GM21723 (cell line): ENCODE data around the gene MAFB.
A peak's percentile ranks its signal among the peaks of the same experiment; 100 is the strongest.
"Not testable (repeated sequence)": the region's sequence is repeated elsewhere in the genome, so short reads cannot be mapped to it uniquely, and the experiment has no call there.

ENCODE experiments used
- ATAC-seq: cut with Tn5 transposase; IDR thresholded peaks from one replicate; pipeline ENCODE4 v1.9.1; 2021; ENCODE audit warnings: mild to moderate bottlenecking, moderate library complexity; ENCODE audit not compliant: unreplicated experiment

The MAFB gene

DNA sequence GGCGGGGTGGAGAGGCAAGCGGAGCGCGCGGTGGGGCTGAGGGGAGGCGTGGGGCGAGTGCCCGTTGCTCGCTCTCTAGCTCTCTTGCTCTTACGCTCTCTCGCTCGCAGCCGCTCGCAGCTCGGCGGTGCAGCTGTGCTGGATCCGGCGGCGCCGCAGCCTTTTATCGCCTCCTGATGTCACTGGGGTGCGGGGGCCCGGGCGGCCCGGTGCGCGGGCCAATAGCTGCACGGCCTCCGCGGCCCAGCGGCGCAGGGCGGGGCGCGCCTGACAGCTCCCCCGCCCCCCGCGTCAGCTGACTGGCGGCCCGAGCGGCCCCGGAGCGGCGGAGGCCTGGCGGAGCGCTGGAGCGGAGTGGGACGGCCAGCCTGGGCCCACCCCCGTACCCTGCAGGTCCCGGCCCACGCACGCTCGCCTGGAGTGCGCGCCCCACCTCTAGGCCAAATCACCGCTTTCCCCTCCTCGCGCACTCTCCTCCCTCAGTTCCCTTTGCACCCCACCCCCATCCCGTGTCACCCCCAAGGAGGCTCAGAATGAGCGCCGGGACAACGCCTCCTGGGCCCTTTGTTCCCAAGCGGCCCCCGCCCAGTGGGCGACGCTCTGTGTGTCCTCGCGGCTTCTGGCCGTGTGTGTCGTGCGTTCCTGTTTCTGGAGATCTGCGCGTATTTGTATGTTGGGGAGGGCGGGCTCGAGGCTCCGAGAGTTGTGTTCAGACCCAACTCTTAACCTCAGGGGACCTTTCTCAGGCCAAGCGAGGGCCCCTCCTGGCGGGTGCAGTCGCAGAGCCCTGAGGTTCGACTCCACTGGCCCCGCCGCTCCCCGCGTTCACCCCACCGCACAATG is at the start of gene MAFB:
MAFB (minus strand) TSS at position 137 of the 843 bp plus-strand sequence. CDS start 386 bp downstream, outside the sequence.
- peak; percentile 61 for ATAC-seq

- ATAC-seq, result not testable (repeated sequence)
Measured at GRCh38 chr20:40736468-40736867, 47.4 kb upstream of the MAFB start.

- no peak for ATAC-seq
Measured at GRCh38 chr20:40728996-40729395, 40.0 kb upstream of the MAFB start.

DNA sequence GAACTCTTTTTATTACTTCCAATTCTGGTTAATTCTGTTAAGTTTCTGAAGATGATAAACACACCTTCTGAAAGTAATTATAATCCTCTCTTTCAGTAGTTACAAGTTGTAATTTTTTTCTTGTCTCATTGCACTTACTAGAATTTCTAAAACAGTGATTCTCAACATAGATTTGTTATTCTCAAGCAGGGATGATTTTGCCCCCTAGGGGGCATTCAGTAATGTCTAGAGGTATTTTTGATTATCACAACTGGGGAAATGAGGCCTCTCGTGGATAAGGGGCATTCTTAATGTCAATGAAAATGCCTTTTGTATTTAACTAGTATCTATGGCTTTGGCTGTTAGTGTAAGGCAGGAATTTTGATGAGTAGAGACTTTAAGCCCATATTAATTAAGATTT is 39.4 kb upstream of the MAFB start:
- no peak for ATAC-seq

- ATAC-seq, result no peak
Measured at GRCh38 chr20:40727960-40728359, 38.9 kb upstream of the MAFB start.

DNA sequence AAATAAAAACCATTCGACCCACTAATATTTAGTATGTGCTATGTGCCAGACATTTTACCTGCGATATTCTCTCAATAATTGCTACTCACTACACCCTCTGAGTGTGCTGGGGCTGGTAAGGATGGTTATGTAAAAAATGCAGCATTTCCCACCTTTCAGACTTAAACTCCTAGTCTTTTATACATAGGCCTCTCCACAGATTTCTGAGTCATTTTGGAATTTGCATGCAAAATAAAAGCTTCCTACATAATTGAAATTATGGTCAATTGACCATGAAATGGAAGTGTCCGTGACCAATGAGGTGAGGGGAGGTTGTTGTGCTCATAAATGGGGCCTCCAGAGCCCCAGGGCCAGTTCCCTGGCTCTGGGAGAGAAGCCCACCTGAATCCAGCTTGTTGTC is 37.7 kb upstream of the MAFB start:
- no peak for ATAC-seq

DNA sequence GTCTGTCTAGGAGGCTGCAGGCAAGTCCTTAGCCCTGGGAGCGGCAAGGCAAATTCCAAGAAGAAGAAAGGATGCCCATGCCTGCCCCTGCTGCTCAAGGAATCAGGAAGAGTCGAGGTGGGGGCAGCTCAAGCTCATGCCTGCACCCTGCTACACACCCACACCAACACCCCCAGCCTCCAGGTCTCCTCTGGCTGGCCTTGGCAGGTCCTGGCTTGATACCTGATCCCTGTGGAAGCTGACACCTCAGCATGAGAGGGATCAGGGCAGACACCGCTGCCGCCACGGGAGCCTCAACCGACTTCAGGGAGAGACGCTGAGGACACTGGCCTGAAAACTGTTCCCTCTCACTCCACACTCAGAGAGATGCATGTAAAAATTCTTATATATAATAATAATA is 35.5 kb upstream of the MAFB start:
- no peak for ATAC-seq

- no peak for ATAC-seq
Measured at GRCh38 chr20:40720826-40721225, 31.8 kb upstream of the MAFB start.

DNA sequence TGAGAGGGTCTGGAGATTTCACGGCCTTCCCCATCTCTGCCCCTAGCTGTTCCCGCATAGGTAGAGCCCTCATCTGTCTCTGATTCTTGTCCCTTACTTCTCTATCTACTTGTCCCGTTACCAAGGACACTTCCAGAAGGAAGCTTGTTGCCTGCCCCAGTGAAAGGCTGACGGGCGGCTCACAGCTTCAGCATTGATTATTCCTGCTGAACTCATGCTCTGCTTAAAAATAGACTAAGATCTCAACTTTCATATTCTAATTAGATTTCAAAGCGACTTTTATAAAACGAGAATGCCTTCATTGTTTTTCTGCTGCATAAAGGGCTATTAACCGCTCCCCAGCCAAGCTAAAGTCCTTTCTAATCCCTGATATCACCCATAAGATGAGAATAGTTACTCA is 31.1 kb upstream of the MAFB start:
- no peak for ATAC-seq

DNA sequence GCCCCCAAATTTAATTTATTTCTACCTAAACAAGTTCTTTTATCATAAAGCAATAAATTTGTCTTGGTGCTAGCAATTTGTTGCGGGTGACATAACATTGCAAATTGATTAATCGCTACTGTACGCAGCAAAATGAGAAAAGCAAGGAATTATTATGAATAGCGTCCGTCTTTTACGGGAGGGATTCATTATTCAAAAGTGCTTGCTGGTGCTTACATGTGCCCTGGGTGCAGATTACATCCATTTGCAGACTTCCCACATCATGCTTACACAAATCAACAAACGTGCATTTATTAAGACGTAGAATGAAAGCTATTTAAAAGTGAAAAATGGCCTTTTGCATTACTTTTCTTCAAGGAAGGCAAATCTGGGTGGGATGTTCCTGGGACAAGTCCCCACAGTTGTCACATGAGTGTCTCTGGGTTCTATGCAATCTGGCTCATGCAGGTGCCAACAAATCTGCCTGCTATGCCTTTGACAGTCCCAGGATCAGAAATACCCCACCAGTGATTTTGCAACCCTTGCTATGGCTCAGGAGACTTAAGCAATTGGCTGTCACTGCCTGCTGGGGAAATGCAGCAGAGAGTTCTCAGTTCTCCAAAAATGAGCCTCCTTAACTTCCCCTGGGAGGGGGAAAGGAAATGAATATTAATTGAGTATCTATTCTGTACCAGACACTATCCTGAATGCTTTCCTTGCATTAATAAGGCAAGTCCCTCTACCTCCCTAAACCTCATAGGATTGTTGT is 30.1 kb upstream of the MAFB start:
- no peak for ATAC-seq

GRCh38 chr20:40718214-40718977 is 29.4 kb upstream of the MAFB start:
- ATAC-seq, result no peak

- ATAC-seq, result no peak
Measured at GRCh38 chr20:40717343-40717865, 28.4 kb upstream of the MAFB start.

GRCh38 chr20:40715491-40715890 is 26.5 kb upstream of the MAFB start:
- ATAC-seq, result no peak

GRCh38 chr20:40714916-40715315 is 25.9 kb upstream of the MAFB start:
- ATAC-seq, result no peak

DNA sequence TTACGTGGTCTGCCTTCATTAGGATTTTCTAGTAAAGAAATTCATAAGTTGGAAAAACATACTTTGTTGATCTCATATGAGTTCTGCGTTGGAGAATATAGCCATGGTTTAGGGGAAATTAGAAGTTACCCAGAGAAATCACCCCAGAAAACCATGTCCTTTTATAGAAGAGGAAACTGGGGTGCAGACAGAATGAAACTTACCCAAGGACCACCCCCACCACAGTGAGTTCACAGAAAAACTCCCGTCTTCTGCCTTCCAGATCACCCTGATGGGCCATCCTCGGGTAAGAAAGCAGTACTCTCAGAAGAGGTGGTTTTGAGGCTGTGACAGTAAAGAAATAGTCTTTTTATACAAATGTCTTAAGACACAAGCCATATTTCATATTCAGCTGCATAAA is 25.1 kb upstream of the MAFB start:
- no peak for ATAC-seq

DNA sequence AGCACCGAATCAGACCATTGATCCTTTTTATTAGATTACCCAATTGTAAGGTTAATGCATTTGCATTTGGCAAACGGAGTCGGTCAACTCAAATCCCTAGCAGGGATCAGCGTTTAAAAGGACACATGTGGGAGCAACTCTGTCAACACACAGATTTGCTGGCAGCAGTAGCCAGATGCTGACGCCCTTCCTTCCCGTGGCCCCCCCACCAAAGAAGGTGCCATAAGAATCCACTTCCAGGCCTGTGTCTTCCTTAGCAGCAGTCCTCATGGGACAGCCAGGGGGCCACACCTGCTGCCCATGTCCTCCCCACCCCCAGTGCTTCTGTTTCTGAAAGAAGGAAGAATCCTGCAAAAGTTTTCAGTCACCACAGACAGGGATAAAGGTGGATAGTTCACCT is 24.5 kb upstream of the MAFB start:
- ATAC-seq, result no peak

GRCh38 chr20:40711079-40711478 is 22.0 kb upstream of the MAFB start:
- no peak for ATAC-seq

DNA sequence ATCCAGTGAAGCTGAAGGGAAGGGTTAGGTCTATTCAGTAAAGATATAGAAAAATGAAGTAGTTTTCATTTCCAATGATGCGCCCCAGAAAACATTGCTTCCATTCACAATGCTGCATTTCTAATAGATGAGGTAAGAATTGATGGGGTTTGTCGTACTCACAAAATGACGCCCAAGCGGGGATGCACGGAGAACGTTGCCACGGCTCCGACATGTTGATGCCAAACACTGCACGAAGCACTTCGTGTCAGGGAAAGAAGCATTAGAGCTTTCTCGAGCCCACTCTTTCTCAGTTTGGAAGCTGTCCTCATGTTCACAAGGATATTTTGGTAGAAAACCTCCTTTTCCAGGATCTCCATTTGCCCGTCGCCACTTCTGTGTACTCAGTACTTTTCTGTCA is 21.6 kb upstream of the MAFB start:
- ATAC-seq, result no peak

DNA sequence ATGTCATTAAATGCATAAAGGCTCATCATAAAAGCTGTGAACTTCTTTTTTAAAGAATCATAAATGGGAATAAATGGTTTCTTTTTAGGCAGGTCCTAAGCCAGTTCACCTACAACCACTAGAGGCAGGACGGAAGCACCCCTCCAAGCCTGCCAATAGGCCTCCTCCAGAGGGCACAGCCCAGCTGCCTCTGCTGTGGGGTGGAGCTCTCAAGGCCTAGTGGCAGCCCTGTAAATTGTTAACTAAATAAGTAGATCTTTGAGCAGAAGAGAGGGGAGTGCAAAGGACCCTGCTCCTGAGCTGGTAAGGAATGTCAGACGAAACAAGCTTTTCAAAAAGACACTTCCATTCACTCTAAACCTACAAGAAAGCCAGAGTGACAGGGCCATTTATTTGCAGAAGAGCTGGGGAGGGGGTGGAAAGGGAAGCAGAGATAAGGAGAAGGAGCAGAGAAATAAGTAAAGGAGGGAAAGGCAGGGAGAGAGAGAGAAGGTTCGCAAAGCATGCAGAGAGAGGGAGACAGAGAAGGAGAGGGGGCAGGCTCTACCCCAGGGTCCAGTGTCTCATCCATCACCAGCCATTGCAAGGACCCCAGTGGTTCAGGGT is 18.0 kb upstream of the MAFB start:
- ATAC-seq, result no peak

DNA sequence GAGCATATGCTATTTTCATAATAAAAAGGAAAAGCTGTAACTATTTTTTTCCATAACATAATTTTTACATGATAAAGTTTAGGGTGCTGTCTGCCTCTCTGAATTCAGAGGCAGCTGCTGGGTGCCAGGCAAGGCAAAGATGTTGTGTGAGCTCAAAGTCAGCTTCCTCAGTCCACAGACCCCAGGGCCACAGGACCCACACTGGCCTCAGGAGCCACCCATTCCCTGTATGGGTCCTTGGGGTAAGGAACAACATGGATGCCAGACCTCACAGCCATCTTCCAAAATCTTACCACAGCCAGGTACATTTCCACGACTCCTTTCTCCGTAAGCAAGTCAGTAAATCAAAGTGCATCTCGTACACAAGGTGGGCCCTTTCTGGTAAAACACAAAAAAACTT is 16.4 kb upstream of the MAFB start:
- ATAC-seq, result no peak

- ATAC-seq, result no peak
Measured at GRCh38 chr20:40704828-40705227, 15.8 kb upstream of the MAFB start.
